HL-60 (cell line): ENCODE measurements around the gene RAB27A.
"Not testable (repeated sequence)": the region's sequence is repeated elsewhere in the genome, so short reads cannot be mapped to it uniquely, and the experiment has no call there.

ENCODE experiments used
- DNase-seq, 2 experiments: peaks; one replicate each; pipeline ENCODE4 v3.0.0-alpha.2; 2010 to 2020; ENCODE audit warnings: low read depth in 1 of 2, low spot score in 1 of 2
- H3K27ac ChIP-seq: fragments of 250-450 bp; sonication (Bioruptor Pico); replicated peaks from 2 replicates; pipeline ENCODE4 v1.5.1; 2020; ENCODE audit warnings: mild to moderate bottlenecking, moderate library complexity
- H3K27me3 ChIP-seq: fragments of 250-450 bp; sonication (Bioruptor Pico); 2 replicates; pipeline ENCODE4 v1.5.1; 2021; ENCODE audit warnings: mild to moderate bottlenecking, moderate library complexity; ENCODE audit not compliant: insufficient read depth, poor library complexity, severe bottlenecking
- H3K4me3 ChIP-seq: replicated peaks from 2 replicates; pipeline ENCODE4 v1.5.1; 2011; ENCODE audit warnings: mild to moderate bottlenecking, control low read depth, low read length; ENCODE audit not compliant: insufficient read depth
- GABPA ChIP-seq: IDR thresholded peaks from 2 replicates; pipeline ENCODE4 v1.6.1; 2012; ENCODE audit warnings: low read depth
- POLR2AphosphoS5 ChIP-seq: IDR thresholded peaks from 2 replicates; pipeline ENCODE4 v1.6.1; 2012; ENCODE audit warnings: low read depth
- SPI1 ChIP-seq: IDR thresholded peaks from 2 replicates; pipeline ENCODE4 v1.6.1; 2012; ENCODE audit warnings: low read depth, mild to moderate bottlenecking, borderline replicate concordance
- TF ChIP-seq, protein P1 (sequence below): IDR thresholded peaks from 2 replicates; pipeline ENCODE4 v1.6.1; 2012; ENCODE audit warnings: low read depth; ENCODE audit not compliant: insufficient replicate concordance
- TF ChIP-seq, protein P2 (sequence below): IDR thresholded peaks from one replicate; pipeline ENCODE4 v1.5.1; 2011; ENCODE audit warnings: low read length, control low read depth, inconsistent platforms; ENCODE audit not compliant: insufficient read depth

The RAB27A gene

DNA sequence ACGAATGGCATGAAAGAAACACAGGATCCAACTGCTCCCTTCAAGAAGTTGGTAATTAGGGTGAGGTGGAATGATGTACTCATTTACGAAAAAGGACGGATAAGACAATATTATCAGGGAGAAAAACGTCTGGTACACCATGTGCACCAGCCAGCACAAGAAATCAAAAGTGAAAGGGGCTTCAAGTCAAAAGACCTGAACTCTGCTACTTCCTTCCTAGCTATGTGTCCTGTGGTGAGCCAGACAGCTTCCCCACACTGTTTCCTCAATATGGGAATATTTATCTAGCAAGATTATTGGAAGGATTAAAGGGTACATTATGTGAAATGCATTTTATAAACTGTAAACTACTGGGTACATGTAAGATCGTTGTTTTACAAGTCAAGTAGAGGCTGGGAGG, 33.9 kb downstream of the RAB27A start:
- Histone ChIP-seq H3K27ac (peak overlapping the region; percentile 94), H3K27me3 (no peaks in the 10 kb centered on the region), H3K4me3 (no peak overlapping the region)
- no peak for DNase-seq
- no peak for TF ChIP-seq POLR2AphosphoS5
- no peak for TF ChIP-seq GABPA
- TF ChIP-seq SPI1, result peak; percentile 29; the same call in 1 of the 2 replicates
- TF ChIP-seq, protein P1, sequence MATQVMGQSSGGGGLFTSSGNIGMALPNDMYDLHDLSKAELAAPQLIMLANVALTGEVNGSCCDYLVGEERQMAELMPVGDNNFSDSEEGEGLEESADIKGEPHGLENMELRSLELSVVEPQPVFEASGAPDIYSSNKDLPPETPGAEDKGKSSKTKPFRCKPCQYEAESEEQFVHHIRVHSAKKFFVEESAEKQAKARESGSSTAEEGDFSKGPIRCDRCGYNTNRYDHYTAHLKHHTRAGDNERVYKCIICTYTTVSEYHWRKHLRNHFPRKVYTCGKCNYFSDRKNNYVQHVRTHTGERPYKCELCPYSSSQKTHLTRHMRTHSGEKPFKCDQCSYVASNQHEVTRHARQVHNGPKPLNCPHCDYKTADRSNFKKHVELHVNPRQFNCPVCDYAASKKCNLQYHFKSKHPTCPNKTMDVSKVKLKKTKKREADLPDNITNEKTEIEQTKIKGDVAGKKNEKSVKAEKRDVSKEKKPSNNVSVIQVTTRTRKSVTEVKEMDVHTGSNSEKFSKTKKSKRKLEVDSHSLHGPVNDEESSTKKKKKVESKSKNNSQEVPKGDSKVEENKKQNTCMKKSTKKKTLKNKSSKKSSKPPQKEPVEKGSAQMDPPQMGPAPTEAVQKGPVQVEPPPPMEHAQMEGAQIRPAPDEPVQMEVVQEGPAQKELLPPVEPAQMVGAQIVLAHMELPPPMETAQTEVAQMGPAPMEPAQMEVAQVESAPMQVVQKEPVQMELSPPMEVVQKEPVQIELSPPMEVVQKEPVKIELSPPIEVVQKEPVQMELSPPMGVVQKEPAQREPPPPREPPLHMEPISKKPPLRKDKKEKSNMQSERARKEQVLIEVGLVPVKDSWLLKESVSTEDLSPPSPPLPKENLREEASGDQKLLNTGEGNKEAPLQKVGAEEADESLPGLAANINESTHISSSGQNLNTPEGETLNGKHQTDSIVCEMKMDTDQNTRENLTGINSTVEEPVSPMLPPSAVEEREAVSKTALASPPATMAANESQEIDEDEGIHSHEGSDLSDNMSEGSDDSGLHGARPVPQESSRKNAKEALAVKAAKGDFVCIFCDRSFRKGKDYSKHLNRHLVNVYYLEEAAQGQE, result no peak

DNA sequence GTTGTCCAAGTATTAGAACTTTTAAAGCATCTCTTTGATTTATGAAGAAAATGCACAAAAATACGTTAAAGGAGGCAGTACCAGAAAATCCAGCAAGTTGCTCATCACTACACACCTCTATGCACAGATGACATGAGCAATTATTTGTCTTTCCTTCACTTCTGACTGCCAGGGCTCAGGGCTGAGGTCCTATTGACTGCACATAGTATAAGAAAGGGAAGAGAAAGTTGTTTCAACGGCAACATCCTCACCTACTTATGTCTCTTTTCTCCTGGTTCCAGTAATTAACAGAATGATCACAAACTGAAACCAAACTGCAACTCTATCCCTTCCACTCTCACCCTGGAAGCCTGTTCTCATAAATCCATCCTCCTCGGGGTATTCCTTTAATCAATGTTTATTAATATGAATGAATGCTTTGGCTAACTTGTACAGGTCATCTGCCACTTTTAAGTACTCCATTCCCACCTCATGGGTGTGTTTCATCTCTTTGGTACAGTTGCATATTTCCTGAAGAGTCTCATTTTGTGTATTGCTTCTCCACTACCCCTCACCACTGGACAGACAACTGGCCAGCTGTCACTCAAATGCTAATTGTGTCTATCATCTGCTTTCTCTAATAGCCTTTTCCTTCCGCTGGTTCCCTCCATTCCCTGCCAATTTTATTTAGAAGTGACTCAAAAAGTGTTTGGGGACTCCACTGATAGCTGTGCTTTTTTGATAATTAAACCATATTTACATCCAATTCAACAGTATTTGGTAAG, 34.5 kb downstream of the RAB27A start:
- peak overlapping the region; percentile 94 for H3K27ac ChIP-seq
- TF ChIP-seq POLR2AphosphoS5 (no peak), GABPA (no peak), SPI1 (no peak)
- TF ChIP-seq, protein P2, sequence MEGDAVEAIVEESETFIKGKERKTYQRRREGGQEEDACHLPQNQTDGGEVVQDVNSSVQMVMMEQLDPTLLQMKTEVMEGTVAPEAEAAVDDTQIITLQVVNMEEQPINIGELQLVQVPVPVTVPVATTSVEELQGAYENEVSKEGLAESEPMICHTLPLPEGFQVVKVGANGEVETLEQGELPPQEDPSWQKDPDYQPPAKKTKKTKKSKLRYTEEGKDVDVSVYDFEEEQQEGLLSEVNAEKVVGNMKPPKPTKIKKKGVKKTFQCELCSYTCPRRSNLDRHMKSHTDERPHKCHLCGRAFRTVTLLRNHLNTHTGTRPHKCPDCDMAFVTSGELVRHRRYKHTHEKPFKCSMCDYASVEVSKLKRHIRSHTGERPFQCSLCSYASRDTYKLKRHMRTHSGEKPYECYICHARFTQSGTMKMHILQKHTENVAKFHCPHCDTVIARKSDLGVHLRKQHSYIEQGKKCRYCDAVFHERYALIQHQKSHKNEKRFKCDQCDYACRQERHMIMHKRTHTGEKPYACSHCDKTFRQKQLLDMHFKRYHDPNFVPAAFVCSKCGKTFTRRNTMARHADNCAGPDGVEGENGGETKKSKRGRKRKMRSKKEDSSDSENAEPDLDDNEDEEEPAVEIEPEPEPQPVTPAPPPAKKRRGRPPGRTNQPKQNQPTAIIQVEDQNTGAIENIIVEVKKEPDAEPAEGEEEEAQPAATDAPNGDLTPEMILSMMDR, result no peak
- TF ChIP-seq, protein P1, result no peak
- no peak for DNase-seq

DNA sequence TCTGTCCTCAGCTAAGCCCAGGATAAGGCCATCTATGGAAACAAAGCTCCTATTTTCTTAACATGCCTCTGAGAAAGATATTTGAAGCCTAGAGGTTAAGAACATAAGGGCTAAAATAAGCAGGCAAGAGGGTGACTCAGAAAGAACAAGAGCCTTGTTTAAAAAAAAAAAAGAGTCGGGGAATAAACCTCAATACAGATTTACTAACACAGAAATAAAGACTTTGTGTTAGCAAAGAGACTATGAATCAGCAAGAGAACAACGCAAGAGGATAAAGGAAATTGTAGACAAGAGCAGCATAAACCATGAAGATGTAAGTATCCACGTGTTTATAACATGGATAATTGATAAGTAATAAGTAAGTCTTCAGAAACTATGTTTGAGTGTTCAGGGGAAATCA, 36.0 kb downstream of the RAB27A start:
- H3K27me3 ChIP-seq, result no peaks in the 10 kb centered on the region
- H3K27ac ChIP-seq, result peak overlapping the region; percentile 94
- no peak for DNase-seq
- TF ChIP-seq, protein P2, result no peak
- TF ChIP-seq POLR2AphosphoS5, result no peak
- TF ChIP-seq, protein P1, result no peak
- TF ChIP-seq SPI1, result no peak
- H3K4me3 ChIP-seq, result no peak overlapping the region

More for the DNA sequence above, 34.5 kb downstream of the RAB27A start:
- Histone ChIP-seq H3K4me3 (no peak overlapping the region), H3K27me3 (no peaks in the 10 kb centered on the region)

DNA sequence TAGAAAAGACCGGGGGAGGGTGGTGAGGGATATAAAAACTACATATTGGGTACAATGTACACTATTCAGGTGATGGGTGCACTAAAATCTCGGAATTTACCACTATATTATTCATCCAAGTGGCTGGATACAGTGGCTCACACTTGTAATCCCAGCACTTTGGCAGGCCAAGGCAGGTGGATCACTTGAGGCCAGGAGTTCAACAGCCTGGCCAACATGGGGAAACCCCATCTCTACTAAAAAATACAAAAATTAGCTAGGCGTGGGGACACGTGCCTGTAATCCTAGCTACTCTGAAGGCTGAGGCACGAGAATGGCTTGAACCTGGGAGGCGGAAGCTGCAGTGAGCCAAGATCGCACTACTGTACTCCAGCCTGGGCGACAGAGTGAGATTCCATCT, 37.4 kb downstream of the RAB27A start:
- DNase-seq, H3K4me3 ChIP-seq, H3K27me3 ChIP-seq: not testable (repeated sequence)
- H3K27ac ChIP-seq, result peak overlapping the region; percentile 94
